H54 (cell line): ENCODE measurements around the gene EIF4EBP2.

Experiments
- DNase-seq: peaks from one replicate; pipeline ENCODE4 v3.0.0; 2011; ENCODE audit warnings: low spot score, mixed read lengths; ENCODE audit not compliant: insufficient read length
- FAIRE-seq: peaks from 3 replicates; lab custom pipeline; 2011; peaks lifted over from hg19 to GRCh38; lab: Jason Lieb, UNC
- POLR2A ChIP-seq: IDR thresholded peaks from 2 replicates; pipeline ENCODE4 v1.6.1; 2011; ENCODE audit warnings: low read depth, mild to moderate bottlenecking, low read length

Gene EIF4EBP2

GRCh38 chr10:70430493-70431445 is 26.8 kb downstream of the EIF4EBP2 start:
- FAIRE-seq (no peak), DNase-seq (no peak)
- TF ChIP-seq POLR2A = no peak

GRCh38 chr10:70432101-70432500 is 28.2 kb downstream of the EIF4EBP2 start:
- FAIRE-seq (no peak), DNase-seq (no peak)
- TF ChIP-seq POLR2A = no peak

GRCh38 chr10:70432561-70433263 is 28.8 kb downstream of the EIF4EBP2 start:
- no peak for TF ChIP-seq POLR2A
- DNase-seq (no peak), FAIRE-seq (no peak)

GRCh38 chr10:70433581-70434280 is 29.8 kb downstream of the EIF4EBP2 start:
- FAIRE-seq = no peak

GRCh38 chr10:70435241-70436085 is 31.5 kb downstream of the EIF4EBP2 start:
- no peak for FAIRE-seq
- no peak for TF ChIP-seq POLR2A
- no peak for DNase-seq

More at GRCh38 chr10:70433581-70434280, 29.8 kb downstream of the EIF4EBP2 start:
- TF ChIP-seq POLR2A = no peak
- no peak for DNase-seq

GRCh38 chr10:70437721-70438120 is 33.8 kb downstream of the EIF4EBP2 start:
- no peak for FAIRE-seq
- TF ChIP-seq POLR2A = no peak
- DNase-seq = no peak

GRCh38 chr10:70440296-70441160 is 36.6 kb downstream of the EIF4EBP2 start:
- no peak for DNase-seq
- TF ChIP-seq POLR2A = no peak

GRCh38 chr10:70441161-70441894 is 37.4 kb downstream of the EIF4EBP2 start, which contains the start of gene NODAL:
NODAL (minus strand) TSS chr10:70441681; CDS start chr10:70441667, 14 bp downstream.
- FAIRE-seq (no peak), DNase-seq (no peak)
- no peak for TF ChIP-seq POLR2A

More at GRCh38 chr10:70440296-70441160, 36.6 kb downstream of the EIF4EBP2 start:
- FAIRE-seq = no peak

- no peak for TF ChIP-seq POLR2A
- DNase-seq (no peak), FAIRE-seq (no peak)
These were observed 38.0 kb downstream of the EIF4EBP2 start for GRCh38 chr10:70441895-70442309.

- FAIRE-seq = no peak
- no peak for DNase-seq
- no peak for TF ChIP-seq POLR2A
These were observed 38.5 kb downstream of the EIF4EBP2 start for GRCh38 chr10:70442332-70442988.

- no peak for TF ChIP-seq POLR2A
- no peak for DNase-seq
- no peak for FAIRE-seq
These were observed 40.8 kb downstream of the EIF4EBP2 start for GRCh38 chr10:70444744-70445143.
